ENCODE results near the gene CD96.
A peak's percentile ranks its signal among the peaks of the same experiment; 100 is the strongest.
"Not testable (repeated sequence)": the region's sequence is repeated elsewhere in the genome, so short reads cannot be mapped to it uniquely, and the experiment has no call there.

The CD96 gene

GRCh38 chr3:111595232-111595631, 53.2 kb downstream of the CD96 start, which contains the start of gene ZBED2:
ZBED2 (minus strand) TSS chr3:111595346; CDS start chr3:111594201, 1,145 bp downstream.
- no peak for DNase-seq

GRCh38 chr3:111596328-111596727, 54.3 kb downstream of the CD96 start:
- no peak for DNase-seq

GRCh38 chr3:111598139-111598538, 56.1 kb downstream of the CD96 start:
- no peak for DNase-seq

GRCh38 chr3:111598552-111598951, 56.6 kb downstream of the CD96 start:
- DNase-seq: no peak

GRCh38 chr3:111601810-111602209, 59.8 kb downstream of the CD96 start:
- DNase-seq: no peak

- no peak for DNase-seq
Observed at GRCh38 chr3:111603679-111604078, 61.7 kb downstream of the CD96 start.

GRCh38 chr3:111604119-111604518, 62.1 kb downstream of the CD96 start:
- no peak for DNase-seq

GRCh38 chr3:111605018-111605417, 63.0 kb downstream of the CD96 start:
- DNase-seq: no peak

- DNase-seq: no peak
Observed at GRCh38 chr3:111605493-111605892, 63.5 kb downstream of the CD96 start.

- no peak for DNase-seq
Observed at GRCh38 chr3:111607240-111607920, 65.4 kb downstream of the CD96 start.

- no peak for DNase-seq
Observed at GRCh38 chr3:111608383-111608782, 66.4 kb downstream of the CD96 start.

GRCh38 chr3:111609700-111610099, 67.7 kb downstream of the CD96 start:
- no peak for DNase-seq

GRCh38 chr3:111610189-111610588, 68.2 kb downstream of the CD96 start:
- DNase-seq: peak; percentile 16

GRCh38 chr3:111610612-111611054, 68.6 kb downstream of the CD96 start:
- peak; percentile 15 for DNase-seq

GRCh38 chr3:111613294-111613693, 71.3 kb downstream of the CD96 start:
- no peak for DNase-seq

GRCh38 chr3:111615880-111616279, 73.9 kb downstream of the CD96 start:
- no peak for DNase-seq

GRCh38 chr3:111616417-111617105, 74.6 kb downstream of the CD96 start:
- peak; percentile 29 for DNase-seq

- no peak for DNase-seq
Observed at GRCh38 chr3:111617406-111617805, 75.4 kb downstream of the CD96 start.

- no peak for DNase-seq
Observed at GRCh38 chr3:111617912-111618601, 76.1 kb downstream of the CD96 start.

GRCh38 chr3:111618945-111619344, 76.9 kb downstream of the CD96 start:
- DNase-seq: no peak

GRCh38 chr3:111619833-111620232, 77.8 kb downstream of the CD96 start:
- DNase-seq: no peak

- peak; percentile 14 for DNase-seq
Observed at GRCh38 chr3:111621535-111621934, 79.5 kb downstream of the CD96 start.

GRCh38 chr3:111627092-111627491, 85.1 kb downstream of the CD96 start:
- DNase-seq: no peak

- DNase-seq: not testable (repeated sequence)
Observed at GRCh38 chr3:111629018-111629417, 87.0 kb downstream of the CD96 start.

Measured in T-helper 9 cell (primary cell).